Measurements from ENCODE around the gene DIP2C.
"Not testable (repeated sequence)": the region's sequence is repeated elsewhere in the genome, so short reads cannot be mapped to it uniquely, and the experiment has no call there.

The DIP2C gene

DNA sequence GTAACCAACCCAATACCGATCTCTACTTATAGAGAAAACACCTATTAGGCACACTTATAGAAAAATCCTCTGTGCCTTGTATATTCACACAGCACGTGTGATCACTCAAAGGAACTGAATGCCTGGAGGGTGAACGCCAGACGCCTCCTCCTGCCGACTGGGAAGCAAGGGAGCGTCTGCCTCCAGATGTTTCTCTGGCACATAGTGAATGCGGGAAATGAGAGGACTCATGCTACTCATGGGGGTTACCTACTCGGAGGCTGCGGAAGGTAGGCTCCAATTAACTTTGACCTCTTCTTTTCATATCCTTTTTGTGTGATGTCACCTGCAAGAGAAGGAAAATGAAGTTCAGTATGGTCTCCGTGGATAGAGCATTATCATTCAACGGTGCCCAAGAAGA, 203.3 kb downstream of the DIP2C start:
- Mint-ChIP-seq H3K4me1 (ENCODE audit: low read depth) (no peaks in the 10 kb centered on the region), H3K27me3 (peaks cover 4% of the 10 kb centered on the region), H3K4me3 (no peak overlapping the region), H3K9me3 (no peaks in the 10 kb centered on the region), H3K36me3 (ENCODE audit: low read depth) (no peaks in the 10 kb centered on the region), H3K27ac (no peak overlapping the region)
- intact Hi-C loops (cut with micrococcal nuclease), result no loop called here

DNA sequence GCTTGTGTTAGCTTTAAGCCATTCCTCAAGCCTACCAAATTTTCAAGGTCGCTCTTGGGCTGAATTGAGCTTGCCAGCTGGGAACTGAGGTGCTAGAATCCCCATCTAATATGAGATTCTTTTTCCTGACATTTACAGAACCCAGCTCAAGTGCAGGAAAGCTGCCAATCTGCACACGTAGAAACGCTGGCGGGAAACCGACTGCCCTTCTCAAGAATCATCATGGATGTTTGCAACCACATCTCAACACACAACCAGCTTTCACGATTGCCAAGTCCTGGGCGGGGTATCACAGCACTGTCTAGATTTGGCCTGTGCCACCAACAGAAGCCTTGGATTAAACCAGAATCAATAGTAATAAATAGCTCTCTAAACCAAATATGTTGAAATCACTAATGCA, 203.7 kb downstream of the DIP2C start:
- Mint-ChIP-seq H3K27ac (no peak overlapping the region), H3K4me1 (ENCODE audit: low read depth) (no peaks in the 10 kb centered on the region), H3K36me3 (ENCODE audit: low read depth) (no peaks in the 10 kb centered on the region), H3K27me3 (peaks cover 4% of the 10 kb centered on the region), H3K4me3 (peak overlapping the region; percentile 75), H3K9me3 (no peaks in the 10 kb centered on the region)
- intact Hi-C loops (cut with micrococcal nuclease), result no loop called here

DNA sequence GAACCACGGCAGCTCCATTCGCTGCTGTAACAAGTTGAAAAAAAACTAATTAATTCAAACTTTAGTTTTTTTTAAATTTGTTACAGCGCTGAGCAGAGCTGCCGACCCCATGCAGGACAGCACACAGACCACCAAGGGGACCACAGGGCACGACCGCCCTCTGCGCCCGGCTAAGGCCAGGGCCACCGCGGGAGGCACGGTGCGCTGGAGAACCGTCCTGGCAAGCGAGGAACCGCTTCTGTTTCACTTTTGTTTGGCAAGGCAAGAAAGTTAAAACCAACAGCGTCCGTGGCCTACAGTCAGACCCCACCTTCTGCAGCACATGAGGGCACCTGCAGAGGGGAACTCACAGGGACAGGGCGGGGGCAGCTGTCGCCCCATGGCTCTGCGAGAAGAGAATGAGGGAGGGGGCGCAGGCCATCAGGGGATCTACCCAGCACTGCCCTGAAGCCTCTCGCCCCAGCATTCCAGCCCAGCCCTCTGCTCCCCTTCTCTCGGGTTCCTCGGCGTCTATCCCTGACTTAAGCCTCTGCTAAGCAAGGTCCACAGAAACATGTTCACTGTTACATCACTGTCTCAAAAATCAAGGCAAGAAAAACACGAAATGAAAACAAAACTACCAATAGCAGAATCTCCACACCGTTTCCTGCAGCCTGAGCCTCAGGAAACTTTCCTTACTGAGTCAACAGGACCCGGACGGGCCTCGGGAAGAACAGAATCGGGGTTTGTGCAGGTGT, 204.4 kb downstream of the DIP2C start:
- Mint-ChIP-seq H3K4me3 (peak overlapping the region; percentile 75), H3K36me3 (ENCODE audit: low read depth) (no peaks in the 10 kb centered on the region), H3K27ac (peak overlapping the region; percentile 84), H3K4me1 (ENCODE audit: low read depth) (no peaks in the 10 kb centered on the region), H3K9me3 (no peaks in the 10 kb centered on the region), H3K27me3 (peaks cover 4% of the 10 kb centered on the region)
- intact Hi-C loops (cut with micrococcal nuclease), result no loop called here

DNA sequence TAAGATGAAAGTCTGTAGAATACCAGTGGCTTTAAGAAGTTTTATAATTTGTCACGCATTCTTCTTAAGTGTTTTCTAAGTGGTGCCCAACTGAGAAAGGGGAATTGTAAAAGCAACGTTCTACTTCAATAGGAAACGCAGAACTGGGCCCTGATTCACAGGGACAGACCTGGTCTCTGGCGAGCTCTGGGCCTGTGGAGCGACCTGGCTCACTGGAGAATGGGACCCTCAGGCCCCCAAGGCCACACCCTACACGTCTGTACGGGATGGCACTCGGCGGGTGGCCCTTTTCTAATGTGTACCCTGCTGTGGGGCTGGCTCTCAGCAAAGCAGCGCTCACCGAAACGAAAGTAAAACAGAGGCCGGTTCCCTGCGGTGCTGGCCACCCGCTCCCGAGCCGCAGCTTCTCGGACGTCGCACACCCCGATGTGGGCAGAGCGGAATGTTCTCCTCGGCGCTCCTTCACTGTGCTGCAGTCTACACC, 205.0 kb downstream of the DIP2C start:
- Mint-ChIP-seq H3K9me3 (no peaks in the 10 kb centered on the region), H3K27me3 (peaks cover 4% of the 10 kb centered on the region), H3K4me1 (ENCODE audit: low read depth) (no peaks in the 10 kb centered on the region), H3K4me3 (peak overlapping the region; percentile 75), H3K27ac (peak overlapping the region; percentile 84), H3K36me3 (ENCODE audit: low read depth) (no peaks in the 10 kb centered on the region)
- intact Hi-C loops (cut with micrococcal nuclease), result no loop called here

DNA sequence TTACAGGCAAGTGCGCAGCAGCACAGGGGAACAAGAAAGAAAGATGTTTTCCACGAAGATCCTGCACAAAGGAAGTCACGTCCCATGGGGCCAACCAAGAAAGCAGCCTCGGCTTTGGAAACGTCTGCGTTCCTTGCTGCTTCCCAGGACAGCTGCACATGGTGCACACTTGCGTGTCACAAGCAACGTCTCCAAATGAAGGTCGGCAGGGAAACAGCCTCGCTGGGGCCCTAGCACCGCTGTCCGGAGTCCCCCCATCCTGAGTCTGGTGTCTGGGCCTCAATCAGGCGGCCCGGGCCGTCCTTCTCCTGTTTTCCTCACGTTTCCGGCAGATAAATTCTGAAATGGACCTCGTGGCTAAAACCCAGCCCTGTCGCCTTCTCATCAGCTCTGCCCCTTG, 206.2 kb downstream of the DIP2C start:
- no peaks in the 10 kb centered on the region for H3K4me1 Mint-ChIP-seq (ENCODE audit: low read depth)
- peaks cover 4% of the 10 kb centered on the region for H3K27me3 Mint-ChIP-seq
- no peaks in the 10 kb centered on the region for H3K36me3 Mint-ChIP-seq (ENCODE audit: low read depth)
- H3K4me3 Mint-ChIP-seq, result no peak overlapping the region
- peaks cover 7% of the 10 kb centered on the region for H3K9me3 Mint-ChIP-seq
- H3K27ac Mint-ChIP-seq, result no peak overlapping the region
- intact Hi-C loops (cut with micrococcal nuclease), result no loop called here

DNA sequence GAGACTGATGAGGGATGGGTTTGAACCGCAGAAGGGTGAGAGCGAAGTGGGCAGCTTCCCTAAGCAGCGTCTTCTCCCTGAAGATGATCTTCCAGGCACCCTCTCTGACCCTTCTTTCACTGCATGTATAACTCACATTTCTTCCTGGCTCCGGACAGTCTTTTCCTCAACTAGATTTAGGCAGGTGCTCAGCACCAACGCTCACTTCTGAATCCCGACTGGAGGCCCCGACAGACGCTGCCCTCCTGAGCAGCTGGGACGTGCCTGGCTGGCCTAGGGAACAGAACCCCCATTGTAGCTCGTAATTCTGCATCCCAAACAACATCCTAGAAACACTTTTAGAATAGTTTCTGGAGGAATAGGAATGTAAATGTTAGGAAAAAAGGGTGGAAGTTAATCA, 206.6 kb downstream of the DIP2C start:
- Mint-ChIP-seq H3K4me3 (no peak overlapping the region), H3K27me3 (peaks cover 4% of the 10 kb centered on the region), H3K27ac (no peak overlapping the region)

DNA sequence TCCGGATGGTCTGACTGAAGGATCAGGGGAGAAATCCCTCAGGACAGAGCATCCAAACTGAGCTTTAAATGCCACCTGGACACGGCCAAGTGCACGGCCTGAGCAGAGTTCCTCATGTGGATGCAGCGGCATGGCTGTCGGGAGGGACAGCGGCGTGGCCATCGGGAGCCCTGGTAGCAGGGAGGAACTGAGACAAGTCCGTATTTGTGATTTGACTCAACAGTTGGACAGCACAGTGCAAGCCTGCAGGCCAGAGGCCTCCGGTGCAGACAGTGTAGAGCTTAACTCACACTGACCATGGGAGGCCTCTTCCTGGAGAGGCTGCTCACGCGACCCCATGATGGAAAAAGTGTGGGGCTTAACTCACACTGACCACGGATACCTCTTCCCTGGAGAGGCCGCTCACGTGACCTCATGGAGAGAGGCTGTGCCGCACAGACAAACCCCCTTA, 207.4 kb downstream of the DIP2C start:
- H3K27me3 Mint-ChIP-seq, result peaks cover 4% of the 10 kb centered on the region
- H3K9me3 Mint-ChIP-seq, result peaks cover 19% of the 10 kb centered on the region
- no peak overlapping the region for H3K27ac Mint-ChIP-seq
- H3K4me1 Mint-ChIP-seq (ENCODE audit: low read depth), result no peaks in the 10 kb centered on the region
- H3K4me3 Mint-ChIP-seq, result no peak overlapping the region
- H3K36me3 Mint-ChIP-seq (ENCODE audit: low read depth), result peaks cover 5% of the 10 kb centered on the region
- intact Hi-C loops (cut with micrococcal nuclease), result no loop called here

More for the DNA sequence above, 206.6 kb downstream of the DIP2C start:
- Mint-ChIP-seq H3K4me1 (ENCODE audit: low read depth) (no peaks in the 10 kb centered on the region), H3K9me3 (peaks cover 11% of the 10 kb centered on the region), H3K36me3 (ENCODE audit: low read depth) (peaks cover under 1% of the 10 kb centered on the region)
- intact Hi-C loops (cut with micrococcal nuclease), result no loop called here

DNA sequence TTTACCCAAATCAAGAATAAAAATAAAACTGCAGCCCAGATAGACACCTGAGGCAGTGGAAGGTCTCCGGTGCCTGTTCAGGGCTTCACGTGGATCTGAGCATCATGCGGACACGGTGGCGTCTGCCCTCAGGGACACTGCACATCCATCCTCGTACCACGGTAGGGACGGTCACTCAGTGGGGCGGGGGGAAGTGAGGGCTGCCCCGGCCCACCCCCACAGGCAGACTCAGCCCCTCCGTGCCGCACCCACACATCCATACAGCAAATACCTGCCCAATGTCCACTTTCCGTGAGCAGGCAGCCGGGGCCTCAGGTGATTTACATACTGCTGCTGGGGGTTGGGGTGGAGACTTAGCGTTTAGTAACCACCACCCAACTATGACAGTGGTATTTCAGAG, 207.8 kb downstream of the DIP2C start:
- Mint-ChIP-seq H3K36me3 (ENCODE audit: low read depth) (peaks cover 5% of the 10 kb centered on the region), H3K4me3 (no peak overlapping the region), H3K4me1 (ENCODE audit: low read depth) (no peaks in the 10 kb centered on the region), H3K9me3 (peaks cover 23% of the 10 kb centered on the region), H3K27me3 (peaks cover 7% of the 10 kb centered on the region), H3K27ac (no peak overlapping the region)
- intact Hi-C loops (cut with micrococcal nuclease), result no loop called here

DNA sequence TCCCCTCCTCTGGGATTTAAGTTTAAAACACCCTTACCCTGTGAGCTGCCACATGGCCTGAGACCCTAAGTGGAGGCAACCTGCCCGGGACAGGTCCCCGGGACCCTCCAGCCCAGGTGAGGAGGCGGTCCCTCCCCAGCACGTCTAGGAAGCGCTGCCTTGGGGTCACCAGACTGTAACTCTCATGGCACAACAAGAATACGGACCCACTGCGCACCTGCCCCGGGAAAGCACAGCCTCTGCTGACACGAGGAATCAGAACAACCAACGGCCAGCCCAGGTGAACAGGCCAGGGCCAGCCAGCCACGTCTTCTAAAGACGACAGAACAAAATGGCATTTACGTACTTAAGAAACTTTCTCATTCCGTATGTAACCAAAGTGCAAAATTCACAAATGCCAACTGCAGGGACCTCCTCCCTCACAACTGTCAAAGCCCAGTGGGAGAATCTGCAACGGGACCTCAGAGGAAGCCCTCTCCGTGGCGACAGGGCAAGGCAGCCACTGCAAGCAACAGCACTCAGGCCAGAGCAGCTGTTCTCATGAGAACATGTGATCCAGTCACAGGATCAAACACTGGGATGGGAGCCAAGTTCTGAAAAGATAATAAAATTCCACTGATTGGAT, 208.4 kb downstream of the DIP2C start:
- no peak overlapping the region for H3K27ac Mint-ChIP-seq
- H3K4me3 Mint-ChIP-seq, result no peak overlapping the region
- peaks cover 5% of the 10 kb centered on the region for H3K36me3 Mint-ChIP-seq (ENCODE audit: low read depth)
- H3K9me3 Mint-ChIP-seq, result peaks cover 24% of the 10 kb centered on the region
- H3K4me1 Mint-ChIP-seq (ENCODE audit: low read depth), result no peaks in the 10 kb centered on the region
- peaks cover 7% of the 10 kb centered on the region for H3K27me3 Mint-ChIP-seq
- intact Hi-C loops (cut with micrococcal nuclease), result no loop called here

DNA sequence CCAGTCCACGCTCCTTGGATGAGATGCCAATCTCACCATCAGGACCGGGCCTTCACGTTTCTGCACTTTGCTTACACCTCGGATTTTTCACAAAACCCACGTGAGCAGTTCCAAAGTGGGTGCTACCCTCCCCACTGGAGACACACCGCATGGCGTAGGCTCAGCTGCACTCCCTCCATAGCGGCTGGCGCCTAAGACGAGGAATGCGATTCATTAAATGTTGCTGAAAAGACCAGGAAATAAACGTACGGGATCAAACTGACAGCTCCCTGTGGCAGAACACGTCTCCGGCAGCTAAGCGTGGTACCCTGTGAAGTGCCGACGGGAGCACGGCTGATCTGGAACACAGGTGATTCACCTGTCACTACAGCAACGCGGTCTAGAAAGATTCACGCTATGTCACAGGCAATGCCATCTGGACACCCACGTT, 209.0 kb downstream of the DIP2C start:
- intact Hi-C loops (cut with micrococcal nuclease), result no loop called here
- Mint-ChIP-seq H3K4me3 (no peak overlapping the region), H3K9me3 (peaks cover 24% of the 10 kb centered on the region), H3K27ac (no peak overlapping the region), H3K4me1 (ENCODE audit: low read depth) (no peaks in the 10 kb centered on the region), H3K27me3 (peaks cover 7% of the 10 kb centered on the region), H3K36me3 (ENCODE audit: low read depth) (peaks cover 5% of the 10 kb centered on the region)

DNA sequence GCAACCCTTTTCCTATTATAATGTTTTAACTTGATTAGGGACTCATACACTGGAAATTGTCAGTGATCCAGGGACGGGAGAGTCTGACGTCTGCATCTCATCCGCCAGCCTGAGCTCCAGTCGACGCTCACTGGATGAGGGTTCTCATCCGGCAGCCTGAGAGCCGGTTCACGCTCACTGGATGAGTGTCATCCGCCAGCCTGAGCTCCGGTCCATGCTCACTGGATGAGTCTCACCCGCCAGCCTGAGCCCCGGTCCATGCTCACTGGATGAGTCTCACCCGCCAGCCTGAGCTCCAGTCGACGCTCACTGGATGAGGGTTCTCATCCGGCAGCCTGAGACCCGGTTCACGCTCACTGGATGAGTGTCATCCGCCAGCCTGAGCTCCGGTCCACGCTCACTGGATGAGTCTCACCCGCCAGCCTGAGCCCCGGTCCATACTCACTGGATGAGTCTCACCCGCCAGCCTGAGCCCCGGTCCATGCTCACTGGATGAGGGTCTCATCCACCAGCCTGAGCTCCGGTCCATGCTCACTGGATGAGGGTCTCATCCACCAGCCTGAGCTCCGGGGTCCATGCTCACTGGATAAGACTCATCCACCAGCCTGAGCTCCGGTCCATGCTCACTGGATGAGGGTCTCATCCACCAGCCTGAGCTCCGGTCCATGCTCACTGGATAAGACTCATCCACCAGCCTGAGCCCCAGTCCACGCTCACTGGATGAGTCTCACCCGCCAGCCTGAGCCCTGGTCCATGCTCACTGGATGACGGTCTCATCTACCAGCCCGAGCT, 209.6 kb downstream of the DIP2C start:
- H3K36me3 Mint-ChIP-seq (ENCODE audit: low read depth); H3K27ac Mint-ChIP-seq; H3K4me3 Mint-ChIP-seq; H3K27me3 Mint-ChIP-seq; H3K4me1 Mint-ChIP-seq (ENCODE audit: low read depth); intact Hi-C loops (cut with micrococcal nuclease): not testable (repeated sequence)
- peaks cover 24% of the 10 kb centered on the region for H3K9me3 Mint-ChIP-seq

DNA sequence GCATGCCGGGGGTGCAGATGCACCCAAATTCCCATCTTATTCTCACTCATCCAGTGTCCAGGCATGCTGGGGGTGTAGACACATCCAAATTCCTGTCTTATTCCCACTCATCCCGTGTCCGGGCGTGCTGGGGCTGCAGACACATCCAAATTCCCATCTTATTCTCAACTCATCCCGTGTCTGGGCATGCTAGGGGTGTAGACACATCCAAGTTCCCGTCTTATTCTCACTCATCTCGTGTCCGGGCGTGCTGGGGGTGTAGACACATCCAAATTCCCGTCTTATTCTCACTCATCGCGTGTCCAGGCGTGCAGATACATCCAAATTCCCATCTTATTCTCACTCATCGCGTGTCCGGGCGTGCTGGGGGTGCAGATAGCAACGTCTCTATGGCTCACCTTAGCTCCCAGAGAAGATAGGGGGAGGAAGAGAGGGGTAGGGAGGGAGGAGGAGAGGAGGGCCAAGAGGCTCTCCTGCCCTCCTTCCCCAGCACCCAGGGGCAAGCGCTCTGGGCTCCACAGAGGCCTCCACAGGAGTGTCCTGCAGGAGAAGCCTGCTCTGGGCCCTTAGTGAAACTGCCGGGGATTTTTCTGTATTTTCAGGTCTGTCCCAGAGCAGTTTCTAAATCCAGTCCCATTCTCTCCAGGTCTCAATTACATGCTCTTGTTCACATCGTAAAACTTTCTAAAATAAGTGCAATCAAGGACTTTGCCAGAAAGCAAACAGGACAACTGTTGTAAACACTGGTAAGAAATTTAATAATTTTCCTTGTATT, 210.8 kb downstream of the DIP2C start:
- Mint-ChIP-seq H3K36me3 (ENCODE audit: low read depth) (peaks cover 5% of the 10 kb centered on the region), H3K27me3 (peaks cover 7% of the 10 kb centered on the region), H3K27ac (no peak overlapping the region), H3K4me3 (no peak overlapping the region), H3K9me3 (peaks cover 24% of the 10 kb centered on the region), H3K4me1 (ENCODE audit: low read depth) (no peaks in the 10 kb centered on the region)
- intact Hi-C loops (cut with micrococcal nuclease), result no loop called here

DNA sequence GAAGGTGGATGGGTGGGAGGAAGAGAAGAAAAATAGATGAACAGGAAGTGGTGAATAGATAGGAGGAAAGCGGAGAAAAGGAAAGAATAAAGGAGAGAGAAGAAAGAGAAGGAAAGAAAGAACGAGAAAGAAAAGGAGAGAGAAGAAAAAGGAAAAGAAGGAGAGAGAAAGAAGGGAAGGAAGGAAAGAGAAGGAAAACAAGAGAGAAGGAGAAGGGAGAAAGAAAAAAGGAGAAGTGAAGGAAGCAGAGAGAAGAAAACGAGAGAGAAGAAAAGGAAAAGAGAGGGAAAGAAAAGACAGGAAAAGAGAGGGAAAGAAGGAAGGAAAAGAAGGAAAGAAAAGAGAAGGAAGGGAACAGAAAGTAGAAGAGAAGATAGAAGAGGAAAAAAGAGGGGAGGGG, 211.8 kb downstream of the DIP2C start:
- Mint-ChIP-seq H3K36me3 (ENCODE audit: low read depth) (peaks cover 5% of the 10 kb centered on the region), H3K27ac (no peak overlapping the region), H3K4me1 (ENCODE audit: low read depth) (no peaks in the 10 kb centered on the region), H3K27me3 (peaks cover 5% of the 10 kb centered on the region), H3K4me3 (no peak overlapping the region), H3K9me3 (peaks cover 24% of the 10 kb centered on the region)
- intact Hi-C loops (cut with micrococcal nuclease), result no loop called here

All from dendritic cell treated with granulocyte-macrophage colony-stimulating factor and Interleukin-4, amounts not matched to agents 40 ng/mL and 50 ng/mL, for 4 days (primary cell).